ENCODE measurements around the gene PDE7B.

PDE7B gene

DNA sequence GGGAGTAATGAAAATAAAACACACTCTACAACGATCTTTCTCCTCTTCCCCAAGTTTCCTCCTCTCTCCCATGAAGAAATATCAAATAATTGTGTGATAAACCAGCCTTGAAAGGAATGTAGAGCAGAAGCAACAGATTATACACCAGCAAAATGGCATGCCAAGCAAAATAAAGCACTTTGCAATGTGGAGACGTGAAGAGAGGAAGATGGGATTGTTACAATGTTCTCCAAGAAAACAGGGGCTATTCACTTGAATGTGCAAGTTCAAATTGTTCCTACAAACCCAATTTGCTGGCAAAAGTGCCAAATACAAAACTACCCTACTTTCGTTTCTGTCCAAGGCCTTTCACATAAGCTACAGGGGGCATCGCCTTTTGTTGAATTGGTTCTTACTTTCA is 185.1 kb downstream of the PDE7B start:
- TF ChIP-seq, protein P1, sequence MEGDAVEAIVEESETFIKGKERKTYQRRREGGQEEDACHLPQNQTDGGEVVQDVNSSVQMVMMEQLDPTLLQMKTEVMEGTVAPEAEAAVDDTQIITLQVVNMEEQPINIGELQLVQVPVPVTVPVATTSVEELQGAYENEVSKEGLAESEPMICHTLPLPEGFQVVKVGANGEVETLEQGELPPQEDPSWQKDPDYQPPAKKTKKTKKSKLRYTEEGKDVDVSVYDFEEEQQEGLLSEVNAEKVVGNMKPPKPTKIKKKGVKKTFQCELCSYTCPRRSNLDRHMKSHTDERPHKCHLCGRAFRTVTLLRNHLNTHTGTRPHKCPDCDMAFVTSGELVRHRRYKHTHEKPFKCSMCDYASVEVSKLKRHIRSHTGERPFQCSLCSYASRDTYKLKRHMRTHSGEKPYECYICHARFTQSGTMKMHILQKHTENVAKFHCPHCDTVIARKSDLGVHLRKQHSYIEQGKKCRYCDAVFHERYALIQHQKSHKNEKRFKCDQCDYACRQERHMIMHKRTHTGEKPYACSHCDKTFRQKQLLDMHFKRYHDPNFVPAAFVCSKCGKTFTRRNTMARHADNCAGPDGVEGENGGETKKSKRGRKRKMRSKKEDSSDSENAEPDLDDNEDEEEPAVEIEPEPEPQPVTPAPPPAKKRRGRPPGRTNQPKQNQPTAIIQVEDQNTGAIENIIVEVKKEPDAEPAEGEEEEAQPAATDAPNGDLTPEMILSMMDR (IDR thresholded peaks at IDR 0.05; ENCODE audit: control insufficient read depth, insufficient read depth, low read depth, low read length, missing control alignments): no peak
- DNase-seq (ENCODE audit: low read depth): no peak
- no peak overlapping the region for H3K4me3 ChIP-seq (ENCODE audit: control insufficient read depth, low read depth, low read length)

DNA sequence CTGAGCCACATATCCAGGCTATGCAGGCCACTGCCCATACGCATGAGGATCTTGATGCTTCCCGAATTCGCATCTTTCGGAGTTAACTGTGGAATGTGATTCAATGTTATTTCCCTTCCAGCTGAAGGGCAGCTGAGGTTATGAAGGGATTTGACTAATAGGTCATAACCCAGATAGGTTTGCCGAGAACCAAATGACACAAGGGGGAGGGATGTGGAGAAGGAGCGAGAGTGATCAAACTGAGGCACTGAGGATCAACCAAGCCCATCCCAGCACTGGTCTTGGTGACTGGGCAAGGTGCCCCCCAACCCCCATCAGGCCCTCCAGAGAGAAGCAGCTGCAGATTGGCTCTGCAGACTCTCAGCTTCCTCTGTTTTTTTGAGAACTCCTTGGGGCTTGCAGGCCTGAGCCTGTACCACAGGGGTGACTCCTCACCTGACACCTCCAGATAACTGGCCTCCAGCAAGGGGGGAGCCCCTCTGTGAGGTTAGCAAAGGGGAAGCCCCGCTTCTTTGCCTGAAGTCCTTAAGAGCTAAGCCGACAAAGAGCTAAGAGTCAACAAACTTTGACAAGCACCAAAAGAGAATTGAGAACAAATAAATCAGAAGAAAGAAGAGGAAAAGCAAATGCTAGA is 185.9 kb downstream of the PDE7B start:
- DNase-seq (ENCODE audit: low read depth): no peak
- TF ChIP-seq, protein P1 (IDR thresholded peaks at IDR 0.05; ENCODE audit: control insufficient read depth, insufficient read depth, low read depth, low read length, missing control alignments): no peak
- H3K4me3 ChIP-seq (ENCODE audit: control insufficient read depth, low read depth, low read length): peak overlapping the region; percentile 61

- peak; percentile 44 for DNase-seq (ENCODE audit: low read depth)
- H3K4me3 ChIP-seq (ENCODE audit: control insufficient read depth, low read depth, low read length): peak overlapping the region; percentile 61
- TF ChIP-seq, protein P1 (IDR thresholded peaks at IDR 0.05; ENCODE audit: control insufficient read depth, insufficient read depth, low read depth, low read length, missing control alignments): peak; percentile 67
These were observed 186.5 kb downstream of the PDE7B start for GRCh38 chr6:136037876-136038460.

- peak overlapping the region; percentile 61 for H3K4me3 ChIP-seq (ENCODE audit: control insufficient read depth, low read depth, low read length)
- no peak for DNase-seq (ENCODE audit: low read depth)
- TF ChIP-seq, protein P1 (IDR thresholded peaks at IDR 0.05; ENCODE audit: control insufficient read depth, insufficient read depth, low read depth, low read length, missing control alignments): no peak
These were observed 187.0 kb downstream of the PDE7B start for GRCh38 chr6:136038531-136038930.

DNA sequence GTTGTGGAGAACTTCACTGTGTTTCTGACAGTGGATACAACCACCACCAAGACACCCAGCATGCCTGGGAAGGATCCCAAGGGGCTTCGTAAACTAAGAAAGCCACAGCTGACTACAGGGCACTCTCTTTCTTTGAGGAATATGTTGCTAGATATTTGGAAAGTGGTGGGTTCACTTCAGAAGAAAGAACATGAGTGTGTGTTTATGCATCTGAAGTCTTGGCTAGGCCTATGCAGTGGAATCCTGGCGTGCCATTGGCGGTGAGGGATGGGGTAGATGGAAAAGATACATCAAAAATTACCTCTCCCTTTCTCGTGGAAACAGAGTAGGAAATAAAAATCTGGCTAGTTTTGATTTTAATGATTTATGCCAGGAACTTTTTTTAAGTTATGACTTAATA is 187.7 kb downstream of the PDE7B start:
- DNase-seq (ENCODE audit: low read depth): no peak
- peak overlapping the region; percentile 61 for H3K4me3 ChIP-seq (ENCODE audit: control insufficient read depth, low read depth, low read length)
- TF ChIP-seq, protein P1 (IDR thresholded peaks at IDR 0.05; ENCODE audit: control insufficient read depth, insufficient read depth, low read depth, low read length, missing control alignments): no peak

GRCh38 chr6:136050475-136050874 is 199.0 kb downstream of the PDE7B start:
- H3K4me3 ChIP-seq (ENCODE audit: control insufficient read depth, low read depth, low read length): no peak overlapping the region
- TF ChIP-seq, protein P1 (IDR thresholded peaks at IDR 0.05; ENCODE audit: control insufficient read depth, insufficient read depth, low read depth, low read length, missing control alignments): no peak
- DNase-seq (ENCODE audit: low read depth): no peak

Measured in AG09309 (cell line).